ENCODE results near the gene SMLR1.
"Not testable (repeated sequence)": the region's sequence is repeated elsewhere in the genome, so short reads cannot be mapped to it uniquely, and the experiment has no call there.

SMLR1 gene

DNA sequence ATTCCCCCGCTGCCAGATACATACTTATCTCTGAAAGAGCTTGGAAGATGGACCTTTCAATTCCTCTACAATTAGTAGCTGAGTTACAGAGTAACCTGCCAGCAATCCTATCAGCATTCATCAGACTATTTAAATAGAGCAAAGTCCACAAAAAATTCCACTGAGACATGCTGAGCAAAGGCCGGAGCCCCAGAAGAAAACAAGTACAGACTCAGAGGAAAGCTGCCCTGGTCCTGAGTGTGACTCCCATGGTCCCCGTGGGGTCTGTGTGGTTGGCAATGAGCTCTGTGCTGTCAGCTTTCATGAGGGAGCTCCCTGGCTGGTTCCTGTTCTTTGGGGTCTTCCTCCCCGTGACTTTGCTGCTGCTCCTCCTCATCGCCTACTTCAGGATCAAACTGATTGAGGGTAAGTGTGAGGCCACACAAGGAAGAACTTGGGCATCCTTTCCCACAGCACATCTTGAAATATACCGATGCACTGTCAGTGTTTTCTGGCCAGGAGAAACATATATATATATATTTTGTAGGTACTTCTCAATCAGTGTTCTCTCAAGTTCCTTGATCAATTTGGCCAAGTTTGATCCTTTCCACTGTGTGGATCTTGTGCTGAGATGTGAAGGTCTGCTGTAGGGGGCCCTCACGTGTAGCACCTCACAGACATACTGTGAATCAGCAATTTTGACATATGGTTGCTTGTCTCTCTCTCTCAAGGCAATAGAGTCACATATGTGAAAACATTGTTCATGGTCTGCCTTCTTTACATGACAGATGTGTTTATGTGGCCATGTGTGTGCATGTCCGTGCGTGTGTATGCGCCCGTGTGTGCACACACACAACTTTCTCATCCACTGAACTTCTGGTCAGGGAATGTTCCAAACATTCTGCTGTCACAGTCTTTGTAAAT, at the start of gene SMLR1:
TSS of gene SMLR1 (plus strand) at position 160 of the 903 bp plus-strand sequence. CDS start at position 168, 8 bp downstream.
- no peak for DNase-seq

DNA sequence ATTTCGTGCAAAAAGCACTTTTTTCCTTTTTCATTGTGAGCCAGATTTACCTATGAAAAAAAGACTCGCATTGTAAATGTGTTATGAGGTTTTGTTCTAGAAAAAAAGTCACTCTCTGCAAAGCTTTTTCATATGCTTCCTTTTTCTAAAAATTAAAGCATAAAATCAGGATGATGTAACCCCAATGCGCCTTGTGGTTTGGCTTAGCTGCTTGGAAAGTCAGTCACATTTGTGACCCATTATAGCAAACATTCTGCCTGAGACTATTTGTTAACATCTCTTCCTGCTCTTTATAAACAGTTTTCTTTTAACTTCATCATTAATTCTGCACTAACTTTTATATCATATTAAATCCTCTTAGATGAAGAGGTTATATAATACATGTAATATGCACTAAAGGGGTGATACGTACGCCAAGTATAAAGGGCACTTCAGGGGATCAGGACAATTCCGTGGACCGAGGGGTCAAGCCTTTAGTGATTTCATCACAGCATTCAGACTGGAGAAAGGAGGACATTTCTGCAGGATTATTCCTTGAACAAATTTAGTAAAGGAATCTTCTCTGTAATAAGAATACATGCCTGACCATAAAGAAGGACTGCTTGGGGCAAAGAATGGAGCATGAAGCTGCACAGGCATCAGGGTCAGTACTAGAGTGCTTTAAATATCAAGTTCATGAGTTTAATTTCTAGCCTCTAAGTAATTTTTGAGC, 48.1 kb upstream of the SMLR1 start:
- DNase-seq = no peak

- no peak for DNase-seq
Measured at GRCh38 chr6:130779658-130780033, 47.6 kb upstream of the SMLR1 start.

GRCh38 chr6:130780122-130780521, 47.1 kb upstream of the SMLR1 start:
- no peak for DNase-seq

- DNase-seq = no peak
Measured at GRCh38 chr6:130781557-130781956, 45.6 kb upstream of the SMLR1 start.

DNA sequence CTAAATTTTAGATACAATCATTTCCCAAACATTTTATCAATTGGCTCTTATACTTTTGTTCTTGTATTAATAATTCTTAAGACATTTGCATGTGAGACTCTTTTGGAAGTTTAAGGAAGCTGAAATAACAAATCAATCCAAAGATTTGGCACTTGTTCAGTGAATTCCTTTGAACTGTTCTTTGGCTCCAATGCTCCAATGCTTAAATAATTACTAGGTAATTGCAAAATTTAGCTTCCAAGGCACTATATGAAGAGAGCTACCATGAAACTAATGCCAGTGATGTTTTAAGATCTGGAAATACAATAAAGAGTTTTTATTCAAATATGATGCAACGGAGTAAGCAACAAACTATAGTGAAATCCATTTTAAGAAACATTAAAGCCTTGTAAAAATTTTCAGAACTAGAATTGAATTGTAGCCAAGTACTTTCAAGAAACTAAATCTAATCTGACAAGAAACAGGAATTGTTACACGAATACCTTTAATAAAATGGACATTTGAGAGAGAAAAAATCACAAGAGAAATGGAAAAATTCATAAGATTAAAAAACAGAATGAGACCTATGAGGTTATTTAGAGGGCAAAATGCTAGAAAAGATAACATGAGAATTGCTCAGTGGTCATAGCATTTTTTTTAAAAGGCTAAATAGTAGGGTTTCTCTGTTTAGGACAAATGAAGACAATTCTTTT, 43.6 kb upstream of the SMLR1 start:
- DNase-seq = no peak

DNA sequence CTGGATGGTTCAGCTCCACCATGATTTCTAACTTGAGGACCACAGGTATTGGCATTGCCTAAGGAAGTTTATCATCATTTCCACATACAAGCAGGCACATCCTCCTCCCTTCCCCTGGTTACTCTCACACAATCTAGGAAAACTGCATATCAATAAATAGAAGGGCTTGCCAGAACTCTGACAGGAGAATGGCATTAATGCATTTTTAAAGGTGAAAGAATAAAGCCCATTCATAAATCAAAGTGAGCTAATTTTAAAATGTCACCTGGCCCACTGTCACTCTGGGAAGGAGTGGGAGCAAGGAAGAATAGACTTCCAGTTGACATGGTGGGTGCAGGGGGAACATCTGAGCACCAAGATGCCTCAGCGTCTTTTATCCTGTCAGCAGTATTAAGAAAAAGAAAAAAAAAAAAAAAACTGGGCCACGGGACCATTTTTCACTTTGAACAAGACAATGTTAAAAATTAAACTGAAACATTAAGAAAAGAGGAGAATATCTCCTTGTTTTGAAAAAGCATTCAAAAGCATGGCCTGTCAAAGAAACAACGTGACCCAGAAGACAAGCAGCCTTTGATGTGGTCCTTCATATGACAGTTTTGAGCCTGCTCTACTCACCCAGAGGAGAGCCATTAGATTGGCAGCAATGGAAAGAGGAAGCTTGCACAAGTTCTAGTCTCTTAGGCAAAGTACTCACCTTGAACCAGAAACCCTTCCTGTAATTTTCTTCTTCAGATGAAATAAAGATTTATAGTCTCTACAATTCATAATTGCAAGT, 39.3 kb upstream of the SMLR1 start:
- no peak for DNase-seq

DNA sequence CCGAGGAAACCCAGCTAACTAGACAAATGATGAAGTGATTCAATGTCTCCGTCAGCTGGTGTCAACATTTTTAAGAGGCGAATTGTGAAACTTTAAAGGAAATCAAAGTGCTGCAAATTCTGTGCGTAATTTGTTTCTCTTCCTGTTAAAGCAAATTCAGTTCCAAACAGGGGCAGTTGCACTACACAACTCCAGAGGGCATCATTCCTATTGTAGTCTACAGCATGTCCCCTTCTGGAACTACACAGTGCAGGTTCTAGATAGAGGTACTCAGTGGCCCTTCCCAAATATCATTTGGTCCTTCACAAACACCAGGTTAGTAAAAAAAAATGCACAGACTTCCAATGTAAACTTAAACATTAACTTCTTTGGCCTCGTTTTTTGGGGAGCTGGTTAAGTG, 38.3 kb upstream of the SMLR1 start:
- DNase-seq = no peak

DNA sequence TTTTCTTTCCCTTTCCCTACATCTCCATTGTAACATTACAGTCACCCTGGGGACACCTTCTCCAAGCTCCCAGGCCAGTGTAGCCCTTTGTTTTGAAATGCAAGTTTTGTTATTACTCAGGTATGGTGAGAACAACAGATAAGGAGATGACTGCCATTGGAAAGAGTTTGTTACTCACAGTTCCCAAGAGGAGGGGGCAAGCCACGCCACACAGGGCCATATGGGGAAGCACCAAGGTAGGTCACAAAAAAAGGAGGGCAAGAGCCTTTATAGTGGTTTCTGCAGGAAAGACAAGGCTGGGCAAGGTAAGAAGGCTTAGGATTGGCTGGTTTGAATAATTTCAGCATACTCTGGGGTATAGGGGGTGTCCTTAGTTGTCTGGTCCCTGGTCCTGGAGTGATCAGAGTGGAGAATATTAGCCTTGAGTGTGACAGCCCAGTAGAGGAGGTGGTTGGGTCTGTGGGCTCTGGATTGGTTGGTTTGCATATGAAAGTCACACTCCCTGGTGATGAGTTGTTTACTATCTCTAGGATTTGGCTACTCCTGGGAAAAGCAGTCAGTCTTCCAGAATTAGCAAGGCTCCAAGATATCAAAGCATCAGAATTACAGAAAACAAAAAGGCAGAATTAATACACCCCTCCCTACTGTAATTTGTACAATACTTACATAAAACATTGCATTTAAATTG, 33.1 kb upstream of the SMLR1 start:
- no peak for DNase-seq

DNA sequence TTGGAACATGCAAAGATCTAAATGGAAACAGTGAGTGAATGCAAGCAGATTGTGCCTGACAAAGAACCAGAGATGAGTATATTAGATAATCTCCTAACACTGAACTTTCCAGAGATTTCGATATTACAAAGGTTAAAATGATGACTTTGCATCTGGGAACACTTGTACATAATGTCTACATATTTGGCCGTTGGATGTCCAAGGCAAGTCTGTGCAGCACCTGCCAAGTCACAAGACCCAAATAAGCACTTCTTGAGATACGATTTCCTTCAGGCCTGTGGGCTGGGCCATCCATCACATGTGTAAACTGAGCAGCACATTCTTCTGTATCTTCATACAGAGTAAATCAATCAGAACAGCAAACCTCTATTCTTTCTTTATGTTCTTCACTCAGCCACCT, 32.5 kb upstream of the SMLR1 start:
- DNase-seq = no peak

DNA sequence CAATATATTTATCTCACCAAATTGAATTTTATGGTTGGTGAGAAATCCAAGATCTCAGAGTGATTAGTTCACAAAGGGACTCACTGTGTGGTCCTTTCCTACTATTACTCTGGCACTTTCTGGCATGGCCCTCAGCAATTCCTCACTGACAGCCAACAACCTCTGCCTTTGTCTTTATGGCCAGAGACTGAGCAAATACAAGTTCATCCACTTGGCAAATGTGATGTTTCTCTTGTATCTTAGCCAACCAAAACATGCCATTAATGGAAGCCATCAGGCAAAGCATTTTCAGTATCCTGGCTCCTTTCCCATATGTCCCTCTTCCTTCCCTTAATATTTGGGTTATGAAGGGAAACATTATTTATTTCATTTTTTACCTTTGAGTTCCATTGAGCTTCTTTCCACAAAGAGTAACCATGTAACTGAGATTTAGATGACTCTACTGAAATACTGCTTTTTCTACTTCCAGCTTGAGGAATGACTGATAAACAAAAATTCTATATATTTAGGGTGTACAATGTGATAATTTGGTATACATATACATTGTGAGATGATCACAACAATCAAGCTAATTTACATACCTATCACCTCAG, 30.8 kb upstream of the SMLR1 start:
- DNase-seq = no peak

- no peak for DNase-seq
Measured at GRCh38 chr6:130797061-130797460, 30.1 kb upstream of the SMLR1 start.

DNA sequence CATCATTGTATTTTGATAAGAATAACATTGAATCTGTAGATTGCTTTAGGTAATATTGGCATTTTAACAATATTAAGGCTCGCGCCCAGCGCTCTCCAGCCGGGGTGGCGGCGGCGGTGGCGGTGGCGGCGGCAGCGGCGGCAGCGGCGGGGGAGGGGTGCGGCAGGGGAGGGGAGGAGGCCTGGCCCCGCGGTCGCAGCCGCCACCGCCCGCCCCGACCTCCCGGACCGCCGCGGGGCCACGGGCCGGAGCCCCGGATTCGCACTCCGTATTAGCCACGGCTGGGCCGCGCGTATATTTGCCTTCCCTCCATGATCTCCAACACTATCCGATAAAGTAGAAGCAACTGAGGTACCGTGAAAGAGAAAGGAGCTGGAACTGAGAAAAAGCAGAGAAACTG, 25.8 kb upstream of the SMLR1 start:
- not testable (repeated sequence) for DNase-seq

- DNase-seq = no peak
Measured at GRCh38 chr6:130810307-130811030, 16.7 kb upstream of the SMLR1 start.

DNA sequence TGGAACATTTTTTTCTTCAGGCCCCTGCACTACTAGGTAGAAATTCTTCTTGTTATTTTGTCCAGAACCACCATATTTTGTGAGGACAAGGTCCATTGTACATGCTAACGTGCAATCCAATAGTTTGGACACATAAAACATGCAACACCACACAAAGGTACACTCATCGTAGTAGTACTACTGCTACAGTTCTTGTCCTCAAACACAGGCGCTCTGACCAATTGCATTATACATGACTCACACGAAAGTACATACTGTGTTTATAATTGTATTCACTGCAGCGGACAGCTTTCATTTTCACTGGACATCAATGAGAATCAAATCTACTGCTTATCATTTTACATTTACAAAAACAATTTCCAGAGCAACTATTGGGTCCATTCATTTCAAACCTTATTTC, 15.3 kb upstream of the SMLR1 start:
- DNase-seq = no peak

DNA sequence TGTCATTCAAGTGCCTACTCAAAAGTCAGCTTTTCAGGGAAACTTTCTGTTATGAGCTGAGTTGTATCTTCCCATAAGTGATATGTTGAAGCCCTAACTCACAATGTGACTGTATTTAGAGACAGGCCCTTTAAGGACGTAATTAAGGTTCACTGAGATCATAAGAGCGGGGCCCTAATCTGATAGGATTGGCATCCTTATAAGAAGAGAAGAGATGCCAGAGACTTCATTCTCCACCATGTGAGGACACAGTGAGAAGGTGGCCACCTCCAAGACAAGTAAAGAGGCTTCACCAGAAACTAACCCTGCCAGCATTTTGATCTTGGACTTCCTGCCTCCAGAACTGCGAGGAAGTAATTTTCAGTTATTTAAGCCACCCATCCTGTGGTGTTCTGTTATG, 12.7 kb upstream of the SMLR1 start:
- DNase-seq = no peak

DNA sequence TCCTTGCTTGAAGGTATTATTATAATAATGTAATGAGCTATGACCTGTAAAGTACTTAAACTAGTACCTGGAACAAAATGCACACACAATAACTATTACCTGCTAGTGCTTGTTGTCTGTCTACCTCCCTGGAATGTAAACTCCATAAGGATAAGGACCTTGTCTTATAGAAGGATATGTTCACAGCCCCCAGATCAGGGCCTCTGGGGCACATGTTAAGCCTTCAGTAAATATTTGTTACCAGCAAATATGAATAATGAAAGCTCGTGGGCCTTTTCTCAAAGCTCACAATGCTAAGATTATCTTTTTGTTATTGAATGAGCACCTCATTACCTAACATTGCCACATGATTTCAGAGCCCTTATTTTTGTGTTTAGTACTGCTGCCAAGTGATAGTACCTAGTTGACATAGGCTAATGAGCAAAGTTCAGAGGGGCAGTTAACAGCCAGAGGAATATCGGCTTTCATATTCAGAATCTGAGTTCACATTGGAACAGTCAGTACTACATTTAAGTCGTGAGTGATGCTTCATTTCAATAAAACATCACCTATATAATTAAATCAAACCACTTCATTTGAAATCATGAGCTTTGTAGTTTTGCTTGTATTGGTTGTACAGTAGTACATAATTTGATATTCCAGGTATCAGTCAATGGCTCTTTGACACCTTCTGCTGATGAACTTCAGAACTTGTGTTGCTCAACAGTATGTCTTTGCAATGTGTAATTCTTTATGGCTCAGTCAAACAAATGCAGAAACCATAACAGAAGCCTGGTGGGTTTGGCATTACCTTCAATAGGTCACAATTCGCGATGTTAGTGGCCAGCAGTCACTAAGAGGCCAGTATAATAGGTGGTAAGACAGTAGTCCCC, 11.8 kb upstream of the SMLR1 start:
- DNase-seq = no peak

DNA sequence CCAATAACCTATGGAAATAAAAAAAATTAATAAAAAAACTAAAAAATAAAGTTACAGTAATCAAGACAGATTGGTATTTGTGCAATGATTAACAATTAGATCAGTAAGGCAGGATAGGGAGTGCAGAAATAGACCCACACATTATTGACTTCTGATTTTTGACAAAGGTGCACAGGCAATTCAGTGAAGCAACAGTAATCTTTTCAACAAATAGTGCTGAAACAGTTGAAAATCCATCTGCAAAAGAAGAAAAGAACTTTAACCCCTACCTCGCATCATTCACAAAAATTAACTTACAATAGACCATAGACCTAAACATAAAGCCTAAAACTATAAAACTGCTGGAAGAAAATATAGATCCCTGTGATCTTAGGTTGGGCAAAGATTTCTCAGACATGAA, 4.5 kb upstream of the SMLR1 start:
- DNase-seq = no peak

GRCh38 chr6:130824978-130825694, 2.1 kb upstream of the SMLR1 start:
- no peak for DNase-seq
